Astrocyte (in vitro differentiated cells and primary cell): ENCODE measurements around the gene NCOA4. TPM values are rescaled to one million over a fixed set of nuclear protein-coding genes. Genes with fewer than 3 reads are reported as not detected.

Experiments
- DNase-seq: peaks from one replicate; pipeline ENCODE4 v3.0.0-alpha.2; 2010; ENCODE audit warnings: low read depth
- FAIRE-seq: peaks from 2 replicates; lab custom pipeline; 2011; peaks lifted over from hg19 to GRCh38; lab: Jason Lieb, UNC
- H2AFZ ChIP-seq: 2 replicates; pipeline ENCODE4 v1.6.0; 2012; ENCODE audit warnings: low read depth, low read length, inconsistent platforms
- H3K27ac ChIP-seq: 2 replicates; pipeline ENCODE4 v1.5.1; 2011; ENCODE audit warnings: low read depth, low read length, inconsistent platforms
- H3K27me3 ChIP-seq: 2 replicates; pipeline ENCODE4 v1.6.0; 2011; ENCODE audit warnings: low read length, inconsistent platforms; ENCODE audit not compliant: insufficient read depth
- H3K36me3 ChIP-seq: 2 replicates; pipeline ENCODE4 v1.5.1; 2011; ENCODE audit warnings: low read length, inconsistent platforms; ENCODE audit not compliant: insufficient read depth
- H3K4me1 ChIP-seq: 2 replicates; pipeline ENCODE4 v1.5.1; 2011; ENCODE audit warnings: low read length, inconsistent platforms; ENCODE audit not compliant: insufficient read depth
- H3K4me2 ChIP-seq: 2 replicates; pipeline ENCODE4 v1.6.0; 2012; ENCODE audit warnings: low read length, inconsistent platforms
- H3K4me3 ChIP-seq: 2 replicates; pipeline ENCODE4 v1.5.1; 2011; ENCODE audit warnings: low read depth, mild to moderate bottlenecking, low read length, inconsistent platforms; ENCODE audit not compliant: insufficient read depth
- H3K79me2 ChIP-seq: 2 replicates; pipeline ENCODE4 v1.6.0; 2012; ENCODE audit warnings: mild to moderate bottlenecking, low read length, inconsistent platforms; ENCODE audit not compliant: insufficient read depth
- H3K9ac ChIP-seq: 2 replicates; pipeline ENCODE4 v1.6.0; 2012; ENCODE audit warnings: mild to moderate bottlenecking, low read length, inconsistent platforms
- H3K9me3 ChIP-seq: 2 replicates; pipeline ENCODE4 v1.5.1; 2012; ENCODE audit warnings: low read depth, mild to moderate bottlenecking, low read length, inconsistent platforms; ENCODE audit not compliant: insufficient read depth
- H4K20me1 ChIP-seq: 2 replicates; pipeline ENCODE4 v1.6.0; 2012; ENCODE audit warnings: low read length, inconsistent platforms; ENCODE audit not compliant: insufficient read depth
- H3K27ac Mint-ChIP-seq: one replicate; pipeline ENCODE4 v1.8.0; 2021; ENCODE audit warnings: mild to moderate bottlenecking, mixed read lengths; ENCODE audit not compliant: unreplicated experiment
- H3K27me3 Mint-ChIP-seq: one replicate; pipeline ENCODE4 v1.8.0; 2021; ENCODE audit warnings: low read depth, mixed read lengths; ENCODE audit not compliant: unreplicated experiment
- H3K36me3 Mint-ChIP-seq: one replicate; pipeline ENCODE4 v1.8.0; 2021; ENCODE audit warnings: low read depth, mixed read lengths; ENCODE audit not compliant: unreplicated experiment
- H3K4me1 Mint-ChIP-seq: one replicate; pipeline ENCODE4 v1.8.0; 2021; ENCODE audit warnings: low read depth, mixed read lengths; ENCODE audit not compliant: unreplicated experiment
- H3K4me3 Mint-ChIP-seq: one replicate; pipeline ENCODE4 v1.8.0; 2021; ENCODE audit warnings: mild to moderate bottlenecking, moderate library complexity, mixed read lengths; ENCODE audit not compliant: unreplicated experiment
- H3K9me3 Mint-ChIP-seq: one replicate; pipeline ENCODE4 v1.8.0; 2021; ENCODE audit warnings: mild to moderate bottlenecking, mixed read lengths; ENCODE audit not compliant: unreplicated experiment
- EZH2 ChIP-seq: IDR thresholded peaks from 2 replicates; pipeline ENCODE4 v1.6.1; 2012; ENCODE audit warnings: mild to moderate bottlenecking, low read length, inconsistent platforms; ENCODE audit not compliant: insufficient read depth
- total RNA-seq: library from RNA; stranded (reverse); gene quantifications from 2 replicates; pipeline ENCODE4 v1.2.1, GENCODE V29; 2021
- TF ChIP-seq, protein P1 (sequence below): IDR thresholded peaks from 2 replicates; pipeline ENCODE4 v1.5.1; 2011; ENCODE audit warnings: low read depth, mild to moderate bottlenecking, inconsistent platforms, low read length, moderate library complexity; ENCODE audit not compliant: insufficient read depth

Gene NCOA4
- total RNA-seq, 1 donor from 2014 or later = 120 TPM

GRCh38 chr10:46029461-46030030 is 877 bp downstream of the NCOA4 start:
- Histone ChIP-seq H3K27me3 (no peaks in the 10 kb centered on the region), H3K79me2 (peaks cover 59% of the 10 kb centered on the region), H3K36me3 (no peaks in the 10 kb centered on the region), H3K27ac (peak overlapping the region; percentile 93), H3K4me3 (peak overlapping the region; percentile 82), H3K9me3 (no peaks in the 10 kb centered on the region), H3K4me1 (peaks cover 30% of the 10 kb centered on the region), H3K9ac (peak overlapping the region; percentile 97), H3K4me2 (peak overlapping the region; percentile 90), H2AFZ (peak overlapping the region; percentile 84), H4K20me1 (peaks cover 52% of the 10 kb centered on the region)
- FAIRE-seq (no peak), DNase-seq (no peak)
- Mint-ChIP-seq H3K27me3 (no peaks in the 10 kb centered on the region), H3K9me3 (no peaks in the 10 kb centered on the region), H3K4me1 (peaks cover 45% of the 10 kb centered on the region), H3K4me3 (peak overlapping the region; percentile 99), H3K27ac (peak overlapping the region; percentile 97), H3K36me3 (peaks cover 1% of the 10 kb centered on the region)
- no peak for TF ChIP-seq EZH2
- TF ChIP-seq, protein P1, sequence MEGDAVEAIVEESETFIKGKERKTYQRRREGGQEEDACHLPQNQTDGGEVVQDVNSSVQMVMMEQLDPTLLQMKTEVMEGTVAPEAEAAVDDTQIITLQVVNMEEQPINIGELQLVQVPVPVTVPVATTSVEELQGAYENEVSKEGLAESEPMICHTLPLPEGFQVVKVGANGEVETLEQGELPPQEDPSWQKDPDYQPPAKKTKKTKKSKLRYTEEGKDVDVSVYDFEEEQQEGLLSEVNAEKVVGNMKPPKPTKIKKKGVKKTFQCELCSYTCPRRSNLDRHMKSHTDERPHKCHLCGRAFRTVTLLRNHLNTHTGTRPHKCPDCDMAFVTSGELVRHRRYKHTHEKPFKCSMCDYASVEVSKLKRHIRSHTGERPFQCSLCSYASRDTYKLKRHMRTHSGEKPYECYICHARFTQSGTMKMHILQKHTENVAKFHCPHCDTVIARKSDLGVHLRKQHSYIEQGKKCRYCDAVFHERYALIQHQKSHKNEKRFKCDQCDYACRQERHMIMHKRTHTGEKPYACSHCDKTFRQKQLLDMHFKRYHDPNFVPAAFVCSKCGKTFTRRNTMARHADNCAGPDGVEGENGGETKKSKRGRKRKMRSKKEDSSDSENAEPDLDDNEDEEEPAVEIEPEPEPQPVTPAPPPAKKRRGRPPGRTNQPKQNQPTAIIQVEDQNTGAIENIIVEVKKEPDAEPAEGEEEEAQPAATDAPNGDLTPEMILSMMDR = no peak

DNA sequence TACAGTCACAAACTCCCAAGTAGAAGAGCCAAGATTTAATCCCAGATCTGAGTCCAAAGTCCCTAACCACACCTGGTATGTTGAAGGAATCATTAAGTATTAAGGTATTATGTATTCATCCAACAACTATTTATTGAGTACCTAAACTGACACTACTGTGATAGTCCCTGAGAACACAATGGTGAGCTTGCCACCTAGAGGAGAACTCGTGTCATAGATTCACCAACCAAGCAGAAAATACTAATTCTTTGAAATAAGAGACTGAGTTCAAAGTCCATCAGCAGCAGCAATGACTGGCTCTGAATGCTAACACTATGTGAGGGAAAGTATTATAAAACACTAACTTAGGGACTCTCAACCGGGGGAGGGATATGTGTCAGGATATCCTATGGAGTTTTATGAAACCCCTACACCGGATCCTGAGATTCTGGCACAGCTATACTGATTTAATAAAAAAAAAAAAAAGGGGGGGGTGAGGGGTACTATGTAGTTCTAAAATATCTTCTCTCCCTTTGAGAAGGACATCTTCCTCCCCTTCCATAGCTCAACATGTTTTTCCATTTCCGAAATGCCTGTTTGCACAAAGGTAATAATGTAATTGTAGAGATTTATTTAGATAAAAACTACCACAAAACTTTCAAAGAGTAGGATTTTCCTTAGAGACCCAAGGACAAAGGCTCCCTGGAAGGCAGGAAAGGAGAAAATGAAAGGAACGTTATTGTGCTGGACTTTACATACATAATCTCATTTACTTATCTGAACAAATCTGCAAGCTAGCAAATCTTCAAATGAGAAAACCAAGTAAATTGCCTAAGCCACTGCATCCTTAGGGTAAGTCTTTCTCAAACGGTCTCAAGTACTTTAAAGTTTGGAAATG is 1.6 kb downstream of the NCOA4 start:
- FAIRE-seq = no peak
- peaks cover 2% of the 10 kb centered on the region for H3K36me3 Mint-ChIP-seq
- Histone ChIP-seq H3K9ac (peak overlapping the region; percentile 97), H3K4me1 (peaks cover 31% of the 10 kb centered on the region), H3K27ac (peak overlapping the region; percentile 93), H3K4me3 (peak overlapping the region; percentile 82), H3K79me2 (peaks cover 67% of the 10 kb centered on the region), H3K36me3 (no peaks in the 10 kb centered on the region), H3K4me2 (peak overlapping the region; percentile 90), H4K20me1 (peaks cover 59% of the 10 kb centered on the region), H2AFZ (no peak overlapping the region), H3K27me3 (no peaks in the 10 kb centered on the region), H3K9me3 (no peaks in the 10 kb centered on the region)
- H3K4me3 Mint-ChIP-seq = peak overlapping the region; percentile 99
- peak; percentile 70 for DNase-seq
- no peaks in the 10 kb centered on the region for H3K27me3 Mint-ChIP-seq
- peak overlapping the region; percentile 3 for H3K27ac Mint-ChIP-seq
- H3K9me3 Mint-ChIP-seq = no peaks in the 10 kb centered on the region
- TF ChIP-seq EZH2 = no peak
- TF ChIP-seq, protein P1 = peak; percentile 68
- H3K4me1 Mint-ChIP-seq = peaks cover 50% of the 10 kb centered on the region
